Mammary microvascular endothelial cell (primary cell): ENCODE measurements around the gene SPATA2L. TPM values are rescaled to one million over a fixed set of nuclear protein-coding genes. Genes with fewer than 3 reads are reported as not detected.

Experiments
- total RNA-seq: library from RNA; depleted of rRNA; stranded (reverse); fragments of >200 nt; gene quantifications from 2 replicates; pipeline ENCODE4 v1.2.3, GENCODE V29; 2015

SPATA2L gene, protein sequence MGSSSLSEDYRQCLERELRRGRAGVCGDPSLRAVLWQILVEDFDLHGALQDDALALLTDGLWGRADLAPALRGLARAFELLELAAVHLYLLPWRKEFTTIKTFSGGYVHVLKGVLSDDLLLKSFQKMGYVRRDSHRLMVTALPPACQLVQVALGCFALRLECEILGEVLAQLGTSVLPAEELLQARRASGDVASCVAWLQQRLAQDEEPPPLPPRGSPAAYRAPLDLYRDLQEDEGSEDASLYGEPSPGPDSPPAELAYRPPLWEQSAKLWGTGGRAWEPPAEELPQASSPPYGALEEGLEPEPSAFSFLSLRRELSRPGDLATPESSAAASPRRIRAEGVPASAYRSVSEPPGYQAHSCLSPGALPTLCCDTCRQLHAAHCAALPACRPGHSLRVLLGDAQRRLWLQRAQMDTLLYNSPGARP
- 12.9 and 15.8 TPM in 2 replicates for total RNA-seq

GRCh38 chr16:89701425-89702406, at the start of gene SPATA2L:
SPATA2L (minus strand) TSS chr16:89701705; CDS start chr16:89701232, 473 bp downstream.

GRCh38 chr16:89720813-89721545, 19.5 kb upstream of the SPATA2L start, which contains the start of the genes VPS9D1 and ZNF276:
VPS9D1 (minus strand) TSS chr16:89720898; CDS start chr16:89720861, 37 bp downstream.
ZNF276 (plus strand) TSS chr16:89721537; CDS start chr16:89721641, 104 bp downstream.

GRCh38 chr16:89686520-89687091, 14.9 kb downstream of the SPATA2L start, which contains the start of gene CDK10:
CDK10 (plus strand) TSS chr16:89686689; CDS start chr16:89686711, 22 bp downstream.

GRCh38 chr16:89657442-89658220, 43.9 kb downstream of the SPATA2L start, which contains the start of the genes CHMP1A and SPATA33:
CHMP1A (minus strand) TSS chr16:89657708; CDS start chr16:89657588, 120 bp downstream.
SPATA33 (plus strand) TSS chr16:89657836; CDS start chr16:89657912, 76 bp downstream.

Other genes with a start within 250 kb of the SPATA2L start
- gene ANKRD11, start 211.1 kb downstream of the SPATA2L start, total RNA-seq = 55.6 and 72.8 TPM in 2 replicates
- gene SPG7, start 193.3 kb downstream of the SPATA2L start, total RNA-seq = 144 and 177 TPM in 2 replicates
- 9,942 and 10,591 TPM in 2 replicates for gene RPL13, start 141.0 kb downstream of the SPATA2L start, total RNA-seq
- gene CPNE7, start 125.9 kb downstream of the SPATA2L start, total RNA-seq = 28.4 and 48.7 TPM in 2 replicates
- gene DPEP1, start 88.1 kb downstream of the SPATA2L start, total RNA-seq = 0.13 TPM in 1 of 2 replicates, not detected in the other
- gene CHMP1A, start 44.0 kb downstream of the SPATA2L start, total RNA-seq = 99.0 and 119 TPM in 2 replicates
- gene SPATA33, start 43.9 kb downstream of the SPATA2L start, total RNA-seq = 2.9 and 4.7 TPM in 2 replicates
- 38.7 and 45.4 TPM in 2 replicates for gene CDK10, start 15.0 kb downstream of the SPATA2L start, total RNA-seq
- 5.1 and 5.9 TPM in 2 replicates for gene VPS9D1, start 19.2 kb upstream of the SPATA2L start, total RNA-seq
- 15.3 and 23.1 TPM in 2 replicates for gene ZNF276, start 19.8 kb upstream of the SPATA2L start, total RNA-seq
- 18.7 and 22.3 TPM in 2 replicates for gene FANCA, start 114.9 kb upstream of the SPATA2L start, total RNA-seq
- gene SPIRE2, start 126.8 kb upstream of the SPATA2L start, total RNA-seq = 1.6 and 2.4 TPM in 2 replicates
- 130 and 132 TPM in 2 replicates for gene TCF25, start 171.9 kb upstream of the SPATA2L start, total RNA-seq
- gene MC1R, start 217.2 kb upstream of the SPATA2L start, total RNA-seq = 0.87 and 1.1 TPM in 2 replicates
- gene TUBB3, start 221.6 kb upstream of the SPATA2L start, total RNA-seq = 202 and 210 TPM in 2 replicates
- 132 and 147 TPM in 2 replicates for gene DEF8, start 247.1 kb upstream of the SPATA2L start, total RNA-seq